SKM-1 treated with dmso at 0.1 percent for 144 hours (cell line): ENCODE data around the gene MARF1.
"Not testable (repeated sequence)": the region's sequence is repeated elsewhere in the genome, so short reads cannot be mapped to it uniquely, and the experiment has no call there.

Experiments used
- DNase-seq: peaks from one replicate; lab custom pipeline; 2025; ENCODE audit not compliant: unreplicated experiment; lab: John Stamatoyannopoulos, UW

MARF1 gene

GRCh38 chr16:15654591-15654990, 11.6 kb upstream of the MARF1 start:
- DNase-seq: no peak

DNA sequence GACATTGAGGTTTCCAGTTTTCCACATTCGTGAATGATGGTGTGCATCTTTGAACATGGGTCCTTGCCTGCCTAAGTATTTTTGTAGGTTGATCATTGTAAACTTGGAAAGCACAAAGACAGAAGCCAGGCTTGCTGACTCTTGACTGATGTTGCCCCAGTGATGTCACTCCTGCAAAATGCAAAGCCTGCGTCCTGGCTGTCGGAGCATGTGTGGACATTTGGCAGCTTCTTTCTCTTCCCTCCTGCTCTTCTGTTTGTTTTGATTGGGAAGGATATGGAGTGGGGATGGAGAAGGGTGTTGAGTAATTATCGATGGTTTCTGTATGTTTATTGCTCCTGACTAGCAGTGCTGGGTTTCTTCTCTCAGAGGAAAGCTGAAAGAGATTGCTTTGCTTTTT, 10.3 kb upstream of the MARF1 start:
- no peak for DNase-seq

- DNase-seq: no peak
Observed at GRCh38 chr16:15652293-15653001, 9.5 kb upstream of the MARF1 start.

DNA sequence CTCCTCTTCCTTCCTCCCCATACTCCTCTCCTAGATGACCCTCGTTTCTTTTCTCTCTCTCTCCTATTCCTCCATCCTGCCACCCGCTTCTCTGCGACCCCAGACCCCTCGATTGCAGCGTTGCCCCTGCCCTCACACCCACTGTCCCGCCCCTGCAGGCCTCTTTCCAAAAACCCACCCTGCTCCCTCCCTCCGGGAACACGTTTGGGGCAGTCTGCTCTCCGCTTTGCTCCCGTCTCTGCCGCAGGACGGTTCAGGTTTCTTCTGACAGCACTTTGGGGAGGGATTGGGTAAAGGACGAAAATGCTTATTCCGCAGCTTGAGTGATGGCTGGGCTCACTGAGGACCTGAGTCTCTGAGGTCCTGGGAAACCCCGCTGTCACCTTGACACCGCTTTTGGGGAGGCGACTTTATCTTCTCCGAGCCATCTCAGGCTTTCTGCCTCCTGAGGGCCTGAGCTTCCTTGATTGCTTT, 7.8 kb upstream of the MARF1 start:
- DNase-seq: no peak

DNA sequence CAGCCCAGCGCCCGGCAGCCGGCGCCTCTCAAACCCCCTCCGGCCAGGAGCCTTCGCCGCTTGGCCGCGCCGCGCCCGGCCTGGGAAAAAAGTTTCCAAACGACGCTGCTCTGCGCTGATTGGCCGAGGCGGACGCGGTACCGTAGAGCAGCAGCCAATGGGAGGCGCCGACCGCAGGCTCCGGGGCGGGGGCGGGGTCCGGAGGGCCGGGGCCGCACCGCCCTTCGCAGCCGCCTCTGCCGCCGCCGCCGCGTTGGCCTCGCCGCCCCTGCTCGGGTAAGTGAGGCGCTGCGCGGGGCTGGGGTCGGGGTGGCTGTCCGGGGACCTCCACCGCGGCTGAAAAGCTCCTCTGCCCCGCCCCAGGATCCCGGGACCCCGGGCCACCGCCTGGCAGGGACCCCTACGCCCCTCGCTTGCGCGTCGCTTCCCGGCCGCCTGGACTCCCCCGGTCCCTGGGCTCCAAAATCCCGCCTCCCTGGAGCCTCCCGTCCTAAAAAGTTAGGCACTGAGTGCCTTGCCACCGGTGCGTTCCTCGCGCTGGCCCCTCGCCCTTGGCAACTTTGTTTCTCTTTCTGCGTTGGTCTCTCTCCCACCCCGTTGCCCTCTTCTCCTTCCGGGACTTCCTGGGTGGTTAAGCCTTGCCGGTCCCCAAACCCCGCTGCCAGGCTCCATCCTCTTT, 7.2 kb upstream of the MARF1 start, which contains the start of gene NDE1:
Gene NDE1 (plus strand): TSS at position 227 of the 679 bp plus-strand sequence. CDS start 14,534 bp downstream, outside the sequence.
- peak; percentile 72 for DNase-seq

- no peak for DNase-seq
Observed at GRCh38 chr16:15649727-15650018, 6.7 kb upstream of the MARF1 start.

DNA sequence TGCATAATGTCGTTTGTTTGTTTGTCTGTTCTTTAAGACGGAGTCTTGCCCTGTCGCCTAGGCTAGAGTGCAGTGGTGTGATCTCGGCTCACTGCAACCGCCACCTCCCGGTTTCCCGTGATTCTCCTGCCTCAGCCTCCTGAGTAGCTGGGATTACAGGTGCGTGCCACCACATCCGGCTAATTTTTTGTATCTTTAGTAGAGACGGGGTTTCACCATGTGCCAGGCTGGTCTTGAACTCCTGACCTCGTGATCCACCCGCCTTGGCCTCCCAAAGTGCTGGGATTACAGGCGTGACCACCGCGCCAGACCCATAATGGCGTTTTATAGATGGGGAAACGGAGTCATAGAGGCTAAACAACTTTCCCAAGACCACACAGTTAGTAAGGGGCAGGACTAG, 6.4 kb upstream of the MARF1 start:
- DNase-seq: not testable (repeated sequence)

DNA sequence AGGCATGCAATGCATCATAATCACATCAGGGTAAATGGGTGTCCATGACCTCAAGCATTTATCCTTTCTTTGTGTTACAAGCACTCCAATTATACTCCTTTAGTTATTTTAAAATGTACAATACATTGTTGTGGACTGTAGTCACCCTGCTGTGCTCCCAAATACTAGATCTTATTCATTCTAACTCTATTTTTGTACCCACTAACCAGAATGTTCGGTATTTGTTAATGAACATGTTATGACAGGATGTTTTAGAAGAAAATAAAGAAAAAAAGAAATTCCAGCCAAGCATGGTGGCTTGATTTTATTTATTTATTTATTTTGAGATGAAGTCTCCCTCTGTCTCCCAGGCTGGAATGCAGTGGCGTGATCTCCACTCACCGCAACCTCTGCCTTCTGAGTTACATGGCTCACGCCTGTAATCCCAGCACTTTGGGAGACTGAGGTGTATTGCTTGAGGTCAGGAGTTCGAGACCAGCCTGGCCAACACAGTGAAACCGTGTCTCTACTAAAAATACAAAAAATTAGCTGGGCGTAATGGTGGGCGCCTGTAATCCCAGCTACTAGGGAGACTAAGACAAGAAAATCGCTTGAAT, 5.3 kb upstream of the MARF1 start:
- no peak for DNase-seq

- DNase-seq: no peak
Observed at GRCh38 chr16:15647294-15648014, 4.5 kb upstream of the MARF1 start.

DNA sequence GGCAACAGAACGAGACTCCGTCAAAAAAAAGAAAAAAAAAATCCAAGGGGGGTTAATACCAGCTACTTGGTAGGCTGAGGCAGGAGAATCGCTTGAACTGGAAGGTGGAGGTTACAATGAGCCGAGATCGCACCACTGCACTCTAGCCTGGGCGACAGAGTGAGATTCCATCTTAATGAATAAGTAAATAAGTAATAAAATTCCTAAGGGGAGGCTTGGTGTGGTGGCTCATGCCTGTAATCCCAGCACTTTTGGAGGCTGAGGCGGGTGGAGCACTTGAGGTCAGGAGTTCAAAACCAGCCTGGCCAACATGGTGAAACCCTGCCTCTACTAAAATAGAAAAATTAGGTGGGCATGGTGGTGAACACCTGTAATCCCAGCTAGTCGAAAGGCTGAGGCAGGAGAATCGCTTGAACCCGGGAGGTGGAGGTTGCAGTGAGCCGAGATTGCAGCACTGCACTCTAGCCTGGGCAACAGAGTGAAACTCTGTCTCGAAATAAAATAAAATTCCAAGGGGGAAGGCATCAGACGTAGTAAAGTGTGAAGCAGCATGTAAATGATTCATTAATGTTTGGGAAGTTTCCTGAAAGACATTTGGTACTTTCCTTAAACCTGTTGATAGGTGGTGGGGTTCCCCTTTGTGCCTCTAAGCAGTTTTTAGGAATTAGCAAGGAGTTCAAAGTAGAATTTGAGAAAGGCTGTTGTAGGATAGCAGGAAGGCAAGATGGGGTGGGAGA, 3.8 kb upstream of the MARF1 start:
- DNase-seq: not testable (repeated sequence)

DNA sequence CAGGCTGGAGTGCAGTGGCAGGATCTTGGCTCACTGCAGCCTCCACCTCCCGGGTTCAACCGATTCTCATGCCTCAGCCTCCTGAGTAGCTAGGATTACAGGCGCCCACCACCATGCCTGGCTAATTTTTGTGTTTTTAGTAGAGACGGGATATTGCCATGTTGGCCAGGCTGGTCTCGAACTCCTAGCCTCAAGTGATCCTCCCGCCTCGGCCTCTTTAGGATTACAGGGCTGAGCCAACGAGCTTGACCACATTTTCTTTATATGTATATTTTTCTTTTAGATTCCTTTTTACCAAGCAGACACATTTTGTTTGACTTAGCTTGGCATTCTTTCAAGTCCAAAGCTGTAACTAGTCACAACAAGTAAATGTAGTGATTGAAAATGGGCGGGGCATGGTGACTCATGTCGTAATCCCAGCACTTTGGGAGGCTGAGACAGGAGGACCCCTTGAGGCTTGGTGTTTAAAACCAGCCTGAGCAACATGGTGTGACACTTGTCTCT, 2.1 kb upstream of the MARF1 start:
- DNase-seq: not testable (repeated sequence)

DNA sequence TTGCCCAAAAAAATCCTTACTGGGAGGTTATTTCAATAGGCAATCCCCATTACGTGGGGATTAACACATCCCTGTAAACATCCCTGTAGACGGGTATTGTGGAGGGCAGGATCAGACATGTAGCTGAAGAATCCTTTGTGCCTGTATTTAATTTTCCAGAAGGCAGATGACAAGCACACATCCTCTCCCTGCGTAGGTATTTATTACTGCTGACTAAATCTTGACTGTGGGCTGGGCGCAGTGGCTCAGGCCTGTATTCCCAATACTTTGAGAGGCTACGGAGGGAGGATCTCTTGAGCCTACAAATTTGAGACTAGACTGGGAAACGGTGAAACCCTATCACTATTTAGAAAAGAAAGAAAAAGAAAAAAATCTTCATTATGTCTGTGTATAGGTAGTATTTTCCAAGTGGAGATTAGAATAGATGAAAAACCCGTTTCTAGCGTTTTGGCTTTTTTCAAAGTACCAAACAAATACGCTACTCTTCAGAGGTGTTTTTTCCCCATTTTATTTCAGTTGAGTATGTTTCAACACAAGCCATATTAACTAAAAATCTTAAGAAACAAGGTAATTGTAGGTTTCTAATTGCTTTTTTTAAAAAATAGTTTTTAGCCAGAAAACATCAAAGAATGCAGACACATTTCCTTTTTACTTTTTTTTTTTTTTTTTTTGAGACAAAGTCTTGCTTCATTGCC, 1.5 kb upstream of the MARF1 start:
- no peak for DNase-seq

DNA sequence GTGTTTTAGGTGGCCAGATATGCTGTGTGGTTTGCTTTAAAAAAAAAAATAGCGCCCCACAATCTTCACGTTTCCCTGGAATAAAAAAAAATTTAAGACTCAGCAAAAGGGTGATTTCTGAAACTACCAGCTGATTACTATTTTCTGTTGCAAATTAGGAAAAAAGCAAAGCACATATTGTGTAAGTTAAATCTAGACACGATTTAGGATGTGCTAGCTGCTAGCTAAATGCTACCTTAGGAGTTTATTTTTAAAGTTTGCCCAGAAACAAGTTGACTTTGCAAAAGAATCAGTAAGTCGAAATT, 944 bp upstream of the MARF1 start:
- no peak for DNase-seq

GRCh38 chr16:15642557-15643047, 352 bp downstream of the MARF1 start:
- DNase-seq: peak; percentile 67

DNA sequence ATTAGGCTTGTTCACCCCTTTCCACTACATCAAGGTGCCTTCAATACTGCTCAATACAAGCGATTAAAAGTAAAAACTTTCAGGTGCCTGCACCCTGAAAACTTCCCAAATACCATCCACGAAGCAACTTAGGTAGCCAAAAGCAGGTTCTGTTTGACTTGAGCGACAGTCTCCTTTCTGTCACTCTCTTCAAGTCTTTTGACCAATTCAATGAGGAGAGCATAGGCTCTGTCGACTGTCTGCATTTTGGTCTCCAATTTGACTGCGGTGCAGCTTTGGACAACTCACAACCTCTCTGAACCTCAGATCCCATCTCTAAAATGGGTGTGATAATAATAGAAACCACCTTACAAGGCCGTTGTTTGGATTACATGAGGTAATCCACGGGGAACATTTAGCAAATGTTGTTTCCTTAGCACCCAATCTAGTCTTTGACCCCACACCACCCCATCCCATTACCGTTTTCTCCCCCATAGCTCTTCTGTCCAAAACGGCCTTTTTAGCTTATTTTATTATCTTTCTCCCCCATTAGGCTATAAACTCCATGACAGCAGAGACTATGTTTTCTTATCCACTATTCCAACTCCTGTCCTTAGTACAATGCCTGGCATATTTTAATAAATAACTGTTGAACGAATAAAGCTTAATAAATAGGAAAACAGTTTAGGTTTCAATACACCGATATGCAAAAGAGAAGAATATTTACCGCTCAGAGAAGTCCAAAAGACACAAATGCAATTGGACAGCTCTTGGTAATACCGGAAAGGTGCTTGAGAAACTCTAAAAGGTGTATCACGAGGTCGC, 999 bp downstream of the MARF1 start:
- DNase-seq: no peak

DNA sequence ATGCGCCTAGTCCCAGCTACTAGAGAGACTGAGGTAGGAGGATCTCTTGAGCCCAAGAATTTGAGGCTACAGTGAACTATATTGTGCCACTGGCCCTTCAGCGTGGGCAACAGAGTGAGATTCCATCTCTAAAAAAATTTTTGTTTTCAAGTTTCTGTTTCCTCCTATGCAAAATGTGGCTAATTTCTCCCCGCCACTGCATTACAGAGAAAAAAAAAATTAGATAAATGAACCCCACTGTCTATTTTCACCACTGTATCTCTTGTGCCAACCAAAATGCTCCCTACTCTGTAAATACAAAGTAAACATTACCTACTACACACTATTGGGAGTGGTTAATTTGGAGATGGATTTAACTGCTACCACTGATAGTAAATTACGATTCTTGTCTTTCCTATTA, 2.0 kb downstream of the MARF1 start:
- no peak for DNase-seq

DNA sequence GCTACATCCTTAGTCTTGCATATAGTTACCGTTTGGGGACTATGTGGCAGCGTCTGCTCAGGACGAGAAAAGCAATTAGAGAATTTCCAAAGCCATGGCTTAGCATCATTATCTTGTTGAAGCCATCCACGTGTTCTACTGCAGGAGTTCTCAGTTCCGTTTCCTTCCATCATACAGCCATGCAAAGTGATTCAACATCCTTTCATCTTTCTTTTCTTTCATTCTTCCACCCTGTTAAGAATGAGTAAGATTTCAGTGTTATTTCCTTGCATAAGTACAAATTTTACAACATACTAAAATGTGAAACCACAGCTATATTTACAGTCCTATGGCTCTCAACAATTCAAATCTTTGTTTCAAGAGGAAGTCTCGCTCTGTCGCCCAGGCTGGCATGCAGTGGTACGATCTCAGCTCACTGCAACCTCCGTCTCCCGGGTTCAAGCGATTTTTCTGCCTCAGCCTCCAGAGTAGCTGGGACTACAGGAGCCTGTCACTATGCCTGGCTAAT, 3.8 kb downstream of the MARF1 start:
- no peak for DNase-seq

- DNase-seq: no peak
Observed at GRCh38 chr16:15636392-15636873, 6.5 kb downstream of the MARF1 start.

- DNase-seq: no peak
Observed at GRCh38 chr16:15635926-15636325, 7.0 kb downstream of the MARF1 start.
